Measurements from ENCODE around the gene HPSE2.

GRCh38 chr10:99010286-99010685, 225.4 kb downstream of the HPSE2 start:
- TF ChIP-seq, protein P1, sequence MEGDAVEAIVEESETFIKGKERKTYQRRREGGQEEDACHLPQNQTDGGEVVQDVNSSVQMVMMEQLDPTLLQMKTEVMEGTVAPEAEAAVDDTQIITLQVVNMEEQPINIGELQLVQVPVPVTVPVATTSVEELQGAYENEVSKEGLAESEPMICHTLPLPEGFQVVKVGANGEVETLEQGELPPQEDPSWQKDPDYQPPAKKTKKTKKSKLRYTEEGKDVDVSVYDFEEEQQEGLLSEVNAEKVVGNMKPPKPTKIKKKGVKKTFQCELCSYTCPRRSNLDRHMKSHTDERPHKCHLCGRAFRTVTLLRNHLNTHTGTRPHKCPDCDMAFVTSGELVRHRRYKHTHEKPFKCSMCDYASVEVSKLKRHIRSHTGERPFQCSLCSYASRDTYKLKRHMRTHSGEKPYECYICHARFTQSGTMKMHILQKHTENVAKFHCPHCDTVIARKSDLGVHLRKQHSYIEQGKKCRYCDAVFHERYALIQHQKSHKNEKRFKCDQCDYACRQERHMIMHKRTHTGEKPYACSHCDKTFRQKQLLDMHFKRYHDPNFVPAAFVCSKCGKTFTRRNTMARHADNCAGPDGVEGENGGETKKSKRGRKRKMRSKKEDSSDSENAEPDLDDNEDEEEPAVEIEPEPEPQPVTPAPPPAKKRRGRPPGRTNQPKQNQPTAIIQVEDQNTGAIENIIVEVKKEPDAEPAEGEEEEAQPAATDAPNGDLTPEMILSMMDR (IDR thresholded peaks at IDR 0.05; ENCODE audit: insufficient read depth, low read length, poor library complexity, severe bottlenecking) = no peak
- TF ChIP-seq EZH2phosphoT487 (conservative IDR thresholded peaks at IDR 0.05; ENCODE audit: low read length) = no peak
